Pancreas (tissue), 10 donors: ENCODE results near the gene OBSCN. TPM values are rescaled to one million over a fixed set of nuclear protein-coding genes. Genes with fewer than 3 reads are reported as not detected.

Experiments
- ATAC-seq, 4 donors: fragments of 200-7000 bp; cut with Tn5 transposase; one replicate each; pipeline versions ENCODE4 v1.8.0 to v1.9.1; 2020; ENCODE audit warnings: mild to moderate bottlenecking in 4 of 4, moderate library complexity in 4 of 4
- DNase-seq, 6 donors: peaks; one replicate each; pipeline ENCODE4 v3.0.0-alpha.2; 2020
- FAIRE-seq: peaks from 2 replicates; lab custom pipeline; 2012; peaks lifted over from hg19 to GRCh38; lab: Jason Lieb, UNC
- H3K27ac ChIP-seq, 4 donors: fragments of 200-600 bp; sonication (generic); 1 replicate in 3 of 4; 2 replicates in 1 of 4; pipeline versions ENCODE4 v1.5.0 to v1.8.0; 2020
- H3K27me3 ChIP-seq, 4 donors: fragments of 200-600 bp; one replicate each; pipeline ENCODE4 v1.8.0; 2021
- H3K36me3 ChIP-seq, 3 donors: fragments of 200-600 bp; sonication (generic) in 1 of 3; one replicate each; pipeline versions ENCODE4 v1.5.0 to v1.8.0; 2020 to 2021
- H3K4me1 ChIP-seq, 3 donors: fragments of 200-600 bp; one replicate each; pipeline ENCODE4 v1.8.0; 2021
- H3K4me3 ChIP-seq, 4 donors: fragments of 200-600 bp; sonication (generic) in 2 of 4; one replicate each; pipeline versions ENCODE4 v1.5.0 to v1.8.0; 2020 to 2021
- H3K9me3 ChIP-seq, 4 donors: fragments of 200-600 bp; one replicate each; pipeline ENCODE4 v1.8.0; 2021
- CTCF ChIP-seq, 4 donors: fragments of 200-600 bp; sonication (generic) in 3 of 4; IDR thresholded peaks; one replicate each; pipeline versions ENCODE4 v1.5.0 to v1.8.0; 2021; ENCODE audit warnings: antibody characterized with exemption in 4 of 4
- WGBS, 2 donors: extraction: QIAGEN DNeasy Blood & Tissue Kit; methylation state at CpG; one replicate each; pipeline ENCODE4 v1.1.7; 2013; 5-methylcytosine and 5-hydroxymethylcytosine counted together
- intact Hi-C, 3 donors: fragments of 100-400 bp; cut with DNase I; formaldehyde crosslinking; loops; one replicate each; pipeline versions ENCODE4 v1.11.1 to v1.14.2; 2022
- polyA plus RNA-seq, 2 donors: library from polyadenylated mRNA; stranded (reverse); fragments of 200-250 nt; gene quantifications; one replicate each; pipeline ENCODE4 v1.2.3, GENCODE V29; 2013
- total RNA-seq, 6 donors: library from RNA; stranded (reverse); fragmentation: NEBNext Ultra II Directional in 4 of 6; extraction: Animal tissue kit (Norgen Biotek cat#: 25700) in 4 of 6; gene quantifications; one replicate each; pipeline versions ENCODE4 v1.2.1 to v1.2.4, GENCODE V29; 2021 to 2023
- donor health status: healthy with polysubstance abuse.
- donor health status: DM: no; HTN: no; CAD: no; lungs with moderate emphysema.
- donor health status: DM: no; HTN: no; CAD: no.
- donor health status: control.
- donor health status: control.
- donor health status: Bipolar disorder and iron deficiency.
- donor health status: DM: yes; HTN: yes; CAD: no.
- donor health status: DM: no; HTN: no; CAD: no.
- donor health status: DM: no; HTN: no; CAD: no.
- donor health status: DM: yes; HTN: yes; CAD: no.

Gene OBSCN
- total and polyA plus RNA-seq, 8 donors = 7.9 to 61.4 (median 11.3) TPM

- TF ChIP-seq CTCF (IDR thresholded peaks at IDR 0.05) = no peak
- WGBS, 2 donors = 82 to 87% methylated on average over 7 of the region's 7 CpGs
- no peak for DNase-seq
- Histone ChIP-seq H3K4me1 (peaks cover 0 to 5% (median 0%) of the 10 kb centered on the region in 3 donors), H3K27me3 (no peaks in the 10 kb centered on the region), H3K9me3 (no peaks in the 10 kb centered on the region), H3K36me3 (no peaks in the 10 kb centered on the region), H3K27ac (no peak overlapping the region), H3K4me3 (no peak overlapping the region)
- ATAC-seq = peak in 1 of 4 donors; percentile 44
- no peak for FAIRE-seq
- intact Hi-C loops = no loop called here
Measured at GRCh38 chr1:228417483-228418203, 209.8 kb downstream of the OBSCN start.

DNA sequence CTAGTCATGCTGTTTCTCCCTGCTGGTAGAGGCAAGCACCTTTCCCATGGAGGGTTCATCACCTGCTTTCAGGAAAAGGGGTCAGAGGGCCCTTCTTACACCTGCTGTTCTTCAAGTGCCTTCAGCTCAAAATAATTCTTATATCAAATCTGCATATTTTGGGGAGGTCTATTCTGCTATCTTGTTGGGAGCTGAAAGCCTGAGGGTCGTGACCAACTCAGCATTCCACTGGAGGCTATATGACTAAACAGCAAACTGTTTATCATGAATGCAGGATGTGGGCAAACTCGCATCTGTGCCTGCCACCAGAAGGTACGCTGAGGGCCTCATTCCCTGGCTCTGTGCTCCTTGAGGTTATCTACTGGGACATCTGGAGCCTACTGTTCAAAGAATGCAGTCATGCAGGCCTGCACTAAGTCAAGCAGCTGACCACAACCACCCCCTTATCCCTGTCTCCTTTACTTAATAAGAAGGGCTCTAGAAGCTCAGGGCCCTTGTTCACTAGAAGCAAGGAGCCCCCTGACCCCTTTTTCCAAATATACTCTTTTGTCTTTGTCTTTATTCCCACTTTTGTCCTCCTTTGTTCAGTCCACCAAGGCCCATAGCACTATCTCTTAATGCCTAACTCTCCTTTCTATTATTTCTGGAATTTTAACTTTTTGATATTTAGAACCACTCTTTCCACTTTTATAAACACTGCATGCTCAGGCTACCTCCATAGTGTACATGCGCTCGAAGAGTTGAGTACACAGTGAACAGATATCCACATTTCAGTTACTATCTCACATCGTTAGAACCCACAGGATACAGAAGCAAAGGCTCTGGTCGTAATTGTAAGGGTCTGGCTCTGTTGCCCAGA lies 213.4 kb downstream of the OBSCN start:
- H3K27ac ChIP-seq = no peak overlapping the region
- H3K27me3 ChIP-seq = no peaks in the 10 kb centered on the region
- DNase-seq = no peak
- H3K36me3 ChIP-seq = no peaks in the 10 kb centered on the region
- peaks cover 0 to under 1% (median 0%) of the 10 kb centered on the region in 3 donors for H3K4me1 ChIP-seq
- no peak for TF ChIP-seq CTCF (IDR thresholded peaks at IDR 0.05)
- H3K9me3 ChIP-seq = no peaks in the 10 kb centered on the region
- intact Hi-C loops = no loop called here
- no peak overlapping the region for H3K4me3 ChIP-seq
- WGBS, 2 donors = 82 to 84% methylated on average over 7 of the region's 7 CpGs
- no peak for FAIRE-seq
- ATAC-seq = no peak

- intact Hi-C loops = no loop called here
- H3K36me3 ChIP-seq = no peaks in the 10 kb centered on the region
- no peak for DNase-seq
- peak in 2 of 4 donors; percentile 53 to 80 for ATAC-seq
- H3K4me1 ChIP-seq = no peaks in the 10 kb centered on the region
- H3K4me3 ChIP-seq = no peak overlapping the region
- H3K27ac ChIP-seq = no peak overlapping the region
- no peak for FAIRE-seq
- WGBS, 2 donors = 63 to 75% methylated on average over 7 of the region's 7 CpGs
- TF ChIP-seq CTCF (IDR thresholded peaks at IDR 0.05) = no peak
- H3K27me3 ChIP-seq = no peaks in the 10 kb centered on the region
- no peaks in the 10 kb centered on the region for H3K9me3 ChIP-seq
Measured at GRCh38 chr1:228423404-228424053, 215.7 kb downstream of the OBSCN start.

DNA sequence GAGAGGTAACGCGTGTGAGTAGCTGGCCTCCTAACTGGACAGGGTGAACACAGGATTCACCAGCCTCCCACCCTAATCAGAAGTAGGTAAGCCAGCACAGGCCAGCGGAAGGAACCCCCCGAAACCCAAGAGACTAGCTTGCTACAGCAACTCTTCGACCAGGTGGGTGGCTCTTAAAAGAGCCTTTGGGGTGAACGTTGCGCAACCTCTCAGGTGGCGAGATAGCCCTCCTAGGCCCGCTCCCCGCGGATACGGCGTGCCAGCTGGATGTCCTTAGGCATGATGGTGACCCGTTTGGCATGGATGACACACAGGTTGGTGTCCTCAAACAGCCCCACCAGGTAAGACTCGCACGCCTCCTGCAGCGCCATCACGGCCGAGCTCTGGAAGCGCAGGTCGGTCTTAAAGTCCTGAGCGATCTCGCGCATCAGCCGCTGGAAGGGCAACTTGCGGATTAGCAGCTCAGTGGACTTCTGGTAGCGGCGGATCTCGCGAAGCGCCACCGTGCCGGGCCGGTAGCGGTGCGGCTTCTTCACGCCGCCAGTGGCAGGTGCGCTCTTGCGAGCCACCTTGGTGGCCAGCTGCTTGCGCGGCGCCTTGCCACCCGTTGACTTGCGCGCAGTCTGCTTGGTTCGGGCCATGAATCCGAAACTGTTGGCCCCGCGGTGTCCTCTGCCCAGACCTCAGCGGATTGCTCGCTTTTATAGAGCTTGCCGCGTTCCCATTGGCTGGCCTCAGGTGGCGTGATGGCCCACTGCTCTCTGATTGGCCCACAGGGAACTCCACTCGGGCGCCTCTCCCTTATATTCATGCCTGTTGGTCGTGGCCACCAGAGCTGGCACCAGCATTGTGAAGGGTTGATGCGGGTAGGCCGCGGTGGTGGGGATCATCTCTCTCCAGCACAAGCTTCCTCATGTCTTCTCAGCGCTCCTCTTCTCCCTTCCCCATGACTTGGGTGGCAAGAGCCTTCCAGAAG lies 217.1 kb downstream of the OBSCN start:
- Histone ChIP-seq H3K27me3 (no peaks in the 10 kb centered on the region), H3K27ac (no peak overlapping the region), H3K9me3 (no peaks in the 10 kb centered on the region), H3K36me3 (no peaks in the 10 kb centered on the region), H3K4me1 (no peaks in the 10 kb centered on the region), H3K4me3 (no peak overlapping the region)
- TF ChIP-seq CTCF (IDR thresholded peaks at IDR 0.05) = no peak
- no peak for DNase-seq
- 95% methylated on average over 62 of the region's 62 CpGs for WGBS, 2 donors
- intact Hi-C loops = no loop called here
- no peak for FAIRE-seq
- no peak for ATAC-seq
